GM18508 (cell line): ENCODE results near the gene KAT2B.
A peak's percentile ranks its signal among the peaks of the same experiment; 100 is the strongest.

Experiments
- ATAC-seq: cut with Tn5 transposase; IDR thresholded peaks from one replicate; pipeline ENCODE4 v1.9.1; 2021; ENCODE audit warnings: moderate number of reproducible peaks; ENCODE audit not compliant: insufficient read depth, unreplicated experiment

KAT2B gene

DNA sequence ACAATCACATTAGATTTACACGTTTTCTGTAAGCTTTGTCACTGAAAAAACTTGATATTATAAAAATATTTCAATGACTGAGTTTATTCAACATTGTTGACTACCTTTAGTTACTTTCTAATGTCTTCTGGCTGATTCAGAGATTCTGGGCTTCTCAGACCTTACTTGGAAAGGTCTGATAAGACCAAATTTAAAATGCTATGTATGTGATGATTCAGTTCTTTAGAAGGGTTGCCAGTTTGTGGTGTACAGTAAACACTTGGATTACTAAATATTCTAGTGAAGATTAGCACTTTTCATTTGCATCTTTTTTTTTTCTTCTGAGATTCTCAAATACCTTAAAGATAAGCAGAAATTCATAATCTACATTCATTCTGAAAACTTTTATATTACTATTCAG is 96.0 kb downstream of the KAT2B start:
- no peak for ATAC-seq

GRCh38 chr3:20137647-20138046 is 97.4 kb downstream of the KAT2B start:
- ATAC-seq, result no peak

DNA sequence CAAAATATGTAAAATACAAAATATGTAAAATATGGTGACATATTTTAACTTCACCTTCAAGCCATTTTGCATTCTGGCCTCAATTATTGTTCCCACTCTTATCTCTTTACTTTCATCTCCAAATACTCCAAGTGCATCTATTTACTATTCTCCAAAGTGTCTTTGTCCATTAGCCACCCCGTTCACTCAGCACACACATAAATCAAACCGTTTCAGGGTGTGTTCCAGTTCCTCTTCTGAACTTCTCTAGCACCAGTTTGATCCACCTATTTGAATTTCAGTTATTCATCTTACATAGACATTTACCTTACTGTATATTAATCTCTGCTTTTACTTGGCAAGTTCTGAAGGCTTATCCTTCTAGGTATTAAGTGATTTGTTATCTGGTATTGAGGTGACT is 100.6 kb downstream of the KAT2B start:
- no peak for ATAC-seq

DNA sequence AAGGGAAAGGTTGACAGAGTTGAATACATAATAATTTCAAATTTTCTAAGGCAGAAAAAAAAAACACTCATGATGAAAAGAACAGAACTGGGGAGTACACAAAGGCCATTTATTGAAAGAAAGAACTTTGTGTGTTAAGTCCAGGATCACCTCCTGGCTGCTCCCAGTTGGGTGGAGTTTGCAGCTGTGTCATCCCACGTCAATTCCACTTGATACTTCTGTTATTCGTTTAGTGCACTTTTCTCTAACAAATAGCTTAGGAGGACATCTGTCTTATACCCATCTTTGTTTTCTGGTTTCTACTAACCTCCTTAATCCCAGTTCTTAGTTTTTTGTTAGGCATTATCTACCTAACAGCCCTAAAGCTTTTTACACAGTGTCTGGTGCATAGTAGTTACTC is 101.1 kb downstream of the KAT2B start:
- ATAC-seq, result no peak

DNA sequence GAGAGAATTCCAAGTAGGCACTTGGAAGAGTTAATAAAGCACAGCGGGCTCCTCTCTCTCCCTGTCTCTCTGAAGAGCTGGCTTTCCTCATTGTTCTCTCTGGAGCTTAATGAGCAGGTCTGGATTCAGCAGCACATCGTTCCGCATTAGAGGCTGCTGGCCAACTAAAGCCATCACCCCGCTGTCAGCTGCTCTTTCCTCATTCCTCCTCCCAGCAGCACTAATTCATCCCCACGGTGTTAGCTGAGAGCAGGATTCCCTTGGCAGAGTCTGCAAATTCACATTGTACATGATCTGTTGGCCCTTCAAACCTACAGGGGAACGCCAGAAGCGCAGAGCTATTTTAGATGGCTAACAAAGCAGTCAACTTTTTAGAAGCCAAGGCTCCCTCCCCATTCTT is 101.6 kb downstream of the KAT2B start:
- no peak for ATAC-seq

GRCh38 chr3:20142517-20142916 is 102.3 kb downstream of the KAT2B start:
- ATAC-seq, result no peak

DNA sequence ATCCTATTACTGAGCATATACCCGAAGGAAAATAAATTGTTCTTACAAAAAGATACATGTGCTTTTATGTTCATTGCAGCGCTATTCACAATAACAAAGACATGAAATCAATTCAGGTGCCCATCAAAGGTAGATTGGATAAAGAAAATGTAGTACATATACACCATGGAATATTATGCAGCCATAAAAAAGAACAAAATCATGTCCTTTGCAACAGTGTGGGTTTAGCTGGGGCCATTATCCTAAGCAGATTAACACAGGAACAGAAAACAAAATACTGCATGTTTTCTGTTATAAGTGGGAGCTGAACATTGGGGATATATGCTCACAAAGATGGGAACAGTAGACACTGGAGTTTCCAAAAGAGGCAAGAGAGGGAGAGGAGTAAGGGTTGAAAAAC is 103.3 kb downstream of the KAT2B start:
- no peak for ATAC-seq

GRCh38 chr3:20145874-20146273 is 105.6 kb downstream of the KAT2B start:
- ATAC-seq, result no peak

DNA sequence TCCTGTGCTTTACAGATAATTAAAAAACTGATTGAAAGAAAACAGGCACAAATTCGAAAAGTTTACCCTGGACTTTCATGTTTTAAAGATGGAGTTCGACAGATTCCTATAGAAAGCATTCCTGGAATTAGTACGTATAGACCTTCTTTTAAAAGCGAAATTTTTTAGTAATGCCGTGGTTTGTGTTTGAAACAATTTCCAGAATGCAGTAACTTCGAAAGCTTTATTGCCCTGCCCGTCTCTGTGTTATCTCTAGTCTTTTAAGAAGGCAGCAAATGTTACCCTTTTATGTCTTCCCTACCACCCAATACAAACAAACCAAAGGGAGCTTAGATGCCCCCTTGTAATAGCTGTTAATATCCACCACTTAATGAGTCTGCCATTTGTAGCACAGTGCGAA is 106.1 kb downstream of the KAT2B start:
- no peak for ATAC-seq

- no peak for ATAC-seq
Observed at GRCh38 chr3:20147361-20147760, 107.1 kb downstream of the KAT2B start.

DNA sequence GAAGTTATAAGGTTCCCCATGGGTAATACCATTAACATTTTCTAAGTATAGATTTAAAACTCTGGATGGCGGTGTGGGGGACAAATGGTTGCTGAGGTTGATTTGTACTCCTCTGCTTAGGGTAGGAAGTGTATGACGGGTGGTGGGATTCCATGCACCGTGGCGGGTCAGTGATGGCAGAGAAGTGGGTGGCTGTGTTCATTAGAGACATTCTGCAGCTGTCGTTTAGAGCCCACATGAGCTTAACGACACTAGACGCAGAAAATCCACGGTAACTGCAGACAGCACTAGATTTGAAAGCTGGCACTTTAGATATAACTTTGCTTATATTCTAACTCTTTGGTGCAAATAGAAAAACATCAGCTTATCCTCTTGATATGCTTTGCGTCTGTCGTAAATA is 108.2 kb downstream of the KAT2B start:
- no peak for ATAC-seq

DNA sequence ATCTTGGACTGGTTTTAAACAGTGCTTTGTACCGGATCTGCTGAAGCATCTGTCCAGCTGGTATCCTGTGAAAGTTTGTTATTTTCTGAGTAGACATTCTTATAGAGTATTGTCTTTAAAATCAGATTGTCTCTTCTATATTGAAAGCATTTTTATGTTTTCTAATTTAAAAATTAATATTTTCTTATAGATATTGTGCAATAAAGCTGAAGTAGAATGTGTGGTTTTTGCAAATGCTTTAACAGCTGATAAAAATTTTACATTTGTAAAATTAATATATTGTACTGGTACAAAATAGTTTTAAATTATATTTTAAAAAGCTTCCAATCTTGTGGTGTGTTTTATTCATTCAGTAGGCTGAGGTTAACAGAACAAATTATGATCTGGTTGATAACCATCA is 113.8 kb downstream of the KAT2B start:
- no peak for ATAC-seq

- ATAC-seq, result no peak
Observed at GRCh38 chr3:20154928-20155327, 114.7 kb downstream of the KAT2B start.

DNA sequence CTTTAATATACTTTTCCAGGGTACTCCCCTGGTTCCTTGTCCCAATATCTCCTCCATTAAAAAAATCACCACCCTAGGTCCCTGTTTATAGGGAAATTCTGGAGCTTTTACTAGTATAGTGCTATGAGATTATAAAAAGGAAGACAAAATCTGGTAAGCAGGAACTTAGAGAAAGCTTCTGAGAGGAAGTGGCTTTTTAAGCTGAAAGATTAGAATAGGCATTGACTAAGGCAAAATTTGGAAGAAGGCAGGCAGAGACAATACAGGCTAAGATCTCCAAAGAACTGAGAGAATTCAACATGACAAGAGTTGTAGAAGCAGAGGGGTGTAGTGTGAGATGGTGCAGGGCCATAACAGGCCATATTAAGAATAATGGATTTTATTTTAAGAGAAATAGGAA is 120.0 kb downstream of the KAT2B start:
- no peak for ATAC-seq

GRCh38 chr3:20161714-20162113 is 121.5 kb downstream of the KAT2B start:
- ATAC-seq, result no peak

DNA sequence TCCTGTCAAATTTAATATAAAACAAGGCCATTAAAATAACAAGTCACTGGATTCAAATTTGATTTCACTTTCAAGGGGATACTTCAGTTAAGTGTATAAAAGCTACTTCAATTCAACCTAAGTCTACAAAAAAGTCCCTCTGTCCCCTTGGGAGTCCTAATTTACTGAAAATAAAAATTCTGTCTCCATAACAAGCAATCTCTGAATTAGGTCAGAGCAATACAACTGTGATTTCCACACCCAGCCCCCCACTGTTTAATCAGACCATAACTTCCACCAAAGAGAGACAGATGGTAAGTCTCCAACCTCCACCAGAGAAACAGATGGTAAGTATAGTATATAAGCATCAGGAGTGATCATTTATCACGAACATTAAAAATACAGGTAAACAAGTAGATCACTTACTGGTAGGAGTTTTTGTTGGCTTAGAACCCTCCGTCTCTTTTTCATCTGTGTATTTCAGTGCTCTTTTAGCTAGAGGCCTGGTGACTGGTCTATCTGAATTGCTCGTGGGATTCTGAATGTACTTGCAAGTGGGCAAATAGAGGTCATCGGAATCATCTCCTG is 133.7 kb downstream of the KAT2B start:
- ATAC-seq, result no peak

- no peak for ATAC-seq
Observed at GRCh38 chr3:20181276-20181675, 141.0 kb downstream of the KAT2B start.

DNA sequence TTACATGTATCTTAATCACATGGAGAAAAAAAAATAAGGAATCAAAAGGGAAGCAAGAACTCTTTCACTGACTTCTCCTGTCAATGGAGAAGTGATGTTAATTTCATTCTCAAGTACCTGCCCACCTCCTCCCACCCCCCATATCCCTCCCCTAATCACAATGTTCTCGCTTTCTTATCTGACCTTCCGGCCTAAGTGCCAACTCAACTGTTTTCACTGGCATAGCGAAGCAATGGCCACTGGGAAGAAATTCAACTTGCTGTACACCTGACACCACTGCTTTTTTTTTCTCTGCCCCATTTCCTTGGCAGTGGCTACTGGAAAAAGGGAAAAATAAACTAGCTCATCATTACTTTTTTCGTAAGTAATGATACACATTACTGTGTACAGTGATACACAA is 142.0 kb downstream of the KAT2B start:
- ATAC-seq, result no peak

DNA sequence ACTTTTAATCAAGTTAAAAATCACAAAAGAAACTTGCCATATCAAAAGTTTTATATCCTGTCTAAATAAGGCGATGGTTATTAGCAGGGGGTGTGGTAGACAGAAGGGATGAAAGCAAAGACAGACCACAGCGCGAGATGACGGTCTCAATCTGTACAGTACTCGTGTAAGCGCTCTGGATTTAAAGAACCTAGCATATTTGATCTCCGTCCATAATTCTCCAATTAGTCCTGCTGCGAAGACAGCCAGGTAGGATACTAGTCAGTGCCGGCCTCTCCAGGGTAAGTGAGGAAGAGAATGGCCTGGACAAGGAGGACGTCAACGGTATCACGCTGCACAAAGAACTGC is 145.1 kb downstream of the KAT2B start:
- ATAC-seq, result peak; percentile 11

DNA sequence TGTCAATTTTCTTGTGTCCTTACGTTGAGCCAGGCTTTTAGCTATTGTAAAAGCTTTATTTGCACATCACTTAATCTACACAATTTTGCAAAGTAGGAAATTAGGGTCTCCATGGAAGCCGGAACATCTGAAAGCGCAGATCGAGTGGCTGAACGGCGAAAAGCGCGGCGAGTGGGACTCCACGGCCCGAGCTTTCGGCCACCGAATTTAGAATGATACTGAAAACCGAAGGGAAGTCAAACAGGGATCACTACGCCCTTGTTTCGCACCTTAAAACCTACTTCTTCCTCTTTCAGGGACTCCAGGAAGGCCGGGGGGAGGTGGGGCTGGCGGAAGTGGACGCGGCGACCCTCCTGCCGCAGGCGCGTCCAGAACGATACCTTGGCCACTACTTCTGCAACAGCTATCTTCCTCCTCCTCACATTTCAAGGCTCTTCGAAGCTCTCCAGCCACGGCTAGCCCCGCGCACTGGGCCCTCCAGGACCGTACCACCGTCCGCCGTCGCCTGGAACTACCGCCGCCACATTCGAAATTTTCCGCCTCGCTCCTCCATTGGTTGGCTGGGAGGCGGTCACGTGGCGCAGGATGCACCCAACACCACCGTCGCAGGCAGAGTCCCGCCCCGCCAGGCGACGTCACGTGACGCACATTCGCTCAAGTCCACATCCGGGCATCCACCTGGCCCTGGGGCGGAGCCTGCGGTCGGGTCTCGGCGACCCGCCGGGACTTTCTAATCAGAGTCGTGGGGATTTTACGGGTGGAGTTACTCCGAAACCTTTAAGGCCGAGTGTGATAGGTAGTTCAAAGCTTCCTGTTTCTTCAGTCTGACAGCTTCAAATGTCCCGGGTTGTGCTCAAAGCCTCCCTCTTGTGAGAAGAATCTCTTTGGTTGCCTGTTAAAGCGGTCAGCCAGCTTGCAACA is 145.7 kb downstream of the KAT2B start, which contains the start of gene SGO1:
SGO1 (minus strand) TSS at position 528 of the 921 bp plus-strand sequence. CDS start 2,179 bp downstream, outside the sequence.
- peak; percentile 89 for ATAC-seq

GRCh38 chr3:20186600-20187004 is 146.4 kb downstream of the KAT2B start:
- ATAC-seq, result no peak

DNA sequence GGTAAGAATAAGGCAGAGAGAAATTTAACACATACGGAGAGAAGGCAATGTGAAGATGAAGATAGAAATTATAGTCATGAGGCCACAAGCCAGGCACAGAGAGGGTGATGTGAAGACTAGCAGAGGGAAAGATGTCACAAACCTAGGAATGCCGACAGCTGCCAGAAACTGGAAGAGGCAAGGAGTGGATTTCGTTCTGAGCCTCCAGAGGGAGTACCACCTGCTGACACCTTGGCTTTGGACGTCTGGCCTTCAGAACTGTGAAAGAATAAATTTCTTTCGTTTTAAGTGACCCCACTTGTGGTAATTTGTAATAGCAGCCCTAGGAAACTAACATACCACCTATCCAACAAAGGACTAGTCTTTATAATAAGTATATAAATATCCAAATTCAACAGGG is 150.7 kb downstream of the KAT2B start:
- no peak for ATAC-seq
